ENCODE data around the gene COX17. TPM values are rescaled to one million over a fixed set of nuclear protein-coding genes. Genes with fewer than 3 reads are reported as not detected.

The COX17 gene
- total RNA-seq, 4 donors from 2014 or later = 3.1 to 56.5 (median 23.1) TPM

DNA sequence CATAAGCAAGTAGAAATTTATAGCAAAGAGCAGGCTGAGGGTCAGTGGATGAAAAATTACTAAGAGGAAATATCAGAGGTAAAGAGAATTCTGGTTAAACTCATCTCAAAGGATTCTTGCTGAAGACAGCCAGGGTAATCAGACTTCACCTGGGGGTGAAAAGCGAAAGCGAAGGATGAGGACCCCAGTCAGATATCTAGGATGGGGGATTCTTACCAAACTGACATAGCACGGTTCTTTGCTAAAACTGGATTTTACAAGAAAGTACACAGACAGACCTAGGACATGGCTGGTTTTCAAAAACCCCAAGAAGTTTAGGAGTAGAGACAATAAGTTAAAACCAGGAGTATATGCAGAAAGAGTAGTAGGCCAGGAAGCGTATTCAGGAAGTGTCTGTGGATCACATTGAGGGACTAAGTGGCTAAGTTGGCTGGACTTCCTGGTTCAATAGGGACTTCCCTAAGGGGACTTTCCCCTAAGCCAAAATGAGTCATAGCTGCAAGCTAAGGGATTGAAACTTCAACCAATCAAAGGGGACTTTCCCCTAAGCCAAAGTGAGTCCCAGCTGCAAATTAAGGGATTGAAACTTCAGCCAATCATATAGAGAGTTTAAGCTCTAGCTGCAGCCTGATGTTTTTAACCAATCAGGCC, 23.2 kb upstream of the COX17 start:
- Histone ChIP-seq H3K36me3 (no peaks in the 10 kb centered on the region), H3K27ac (no peak overlapping the region), H3K9me3 (no peaks in the 10 kb centered on the region), H3K4me3 (no peak overlapping the region), H3K27me3 (no peaks in the 10 kb centered on the region), H3K4me1 (no peaks in the 10 kb centered on the region)
- TF ChIP-seq, protein P1, sequence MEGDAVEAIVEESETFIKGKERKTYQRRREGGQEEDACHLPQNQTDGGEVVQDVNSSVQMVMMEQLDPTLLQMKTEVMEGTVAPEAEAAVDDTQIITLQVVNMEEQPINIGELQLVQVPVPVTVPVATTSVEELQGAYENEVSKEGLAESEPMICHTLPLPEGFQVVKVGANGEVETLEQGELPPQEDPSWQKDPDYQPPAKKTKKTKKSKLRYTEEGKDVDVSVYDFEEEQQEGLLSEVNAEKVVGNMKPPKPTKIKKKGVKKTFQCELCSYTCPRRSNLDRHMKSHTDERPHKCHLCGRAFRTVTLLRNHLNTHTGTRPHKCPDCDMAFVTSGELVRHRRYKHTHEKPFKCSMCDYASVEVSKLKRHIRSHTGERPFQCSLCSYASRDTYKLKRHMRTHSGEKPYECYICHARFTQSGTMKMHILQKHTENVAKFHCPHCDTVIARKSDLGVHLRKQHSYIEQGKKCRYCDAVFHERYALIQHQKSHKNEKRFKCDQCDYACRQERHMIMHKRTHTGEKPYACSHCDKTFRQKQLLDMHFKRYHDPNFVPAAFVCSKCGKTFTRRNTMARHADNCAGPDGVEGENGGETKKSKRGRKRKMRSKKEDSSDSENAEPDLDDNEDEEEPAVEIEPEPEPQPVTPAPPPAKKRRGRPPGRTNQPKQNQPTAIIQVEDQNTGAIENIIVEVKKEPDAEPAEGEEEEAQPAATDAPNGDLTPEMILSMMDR (IDR thresholded peaks at IDR 0.05) = no peak
- TF ChIP-seq POLR2A (IDR thresholded peaks at IDR 0.05) = no peak
- intact Hi-C loops (cut with DNase I; ENCODE audit: low total_unique reads) = no loop called here
- no peak for DNase-seq

DNA sequence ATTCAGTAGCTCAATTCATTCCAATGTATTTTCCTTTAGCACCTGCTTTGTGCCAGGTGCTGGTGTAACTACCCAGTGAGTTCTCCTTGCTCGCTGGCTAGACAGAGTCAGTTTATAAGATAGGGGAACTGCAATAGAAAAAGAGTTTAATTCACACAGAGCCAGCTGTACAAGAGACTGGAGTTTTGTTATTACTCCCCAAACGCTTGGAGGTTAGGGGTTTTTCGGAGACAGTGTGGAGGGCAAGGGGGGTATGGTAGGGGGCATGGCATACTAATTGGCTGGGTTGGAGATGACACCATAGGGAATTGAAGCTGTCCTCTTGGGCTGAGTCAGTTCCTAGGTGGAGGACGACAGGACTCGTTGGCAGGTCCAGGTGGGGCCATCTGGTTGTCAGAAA, 20.2 kb upstream of the COX17 start:
- no peak for TF ChIP-seq POLR2A (IDR thresholded peaks at IDR 0.05)
- TF ChIP-seq, protein P1 (IDR thresholded peaks at IDR 0.05) = no peak
- H3K4me1 ChIP-seq = no peaks in the 10 kb centered on the region
- H3K4me3 ChIP-seq = no peak overlapping the region
- no peaks in the 10 kb centered on the region for H3K27me3 ChIP-seq
- H3K9me3 ChIP-seq = no peaks in the 10 kb centered on the region
- DNase-seq = no peak
- intact Hi-C loops (cut with DNase I; ENCODE audit: low total_unique reads) = no loop called here
- no peaks in the 10 kb centered on the region for H3K36me3 ChIP-seq
- no peak overlapping the region for H3K27ac ChIP-seq

DNA sequence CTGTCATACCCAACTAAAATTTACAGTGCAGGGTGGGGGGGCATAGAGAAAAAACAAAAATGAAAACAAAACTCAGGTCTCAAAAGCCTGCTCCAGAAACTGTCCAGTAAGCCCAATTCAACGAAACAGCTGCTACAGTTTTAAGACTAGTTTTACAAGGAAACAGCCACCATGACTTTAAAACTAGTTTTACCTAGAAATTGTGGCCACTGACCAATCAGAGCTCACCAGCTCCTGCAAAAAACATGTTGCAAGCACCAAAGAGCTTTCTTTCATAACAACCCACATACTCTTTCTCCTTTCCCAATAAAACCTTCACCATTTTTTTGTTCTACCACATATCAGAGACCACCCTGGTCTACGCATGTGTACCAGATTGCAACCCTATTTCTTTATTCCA, 18.3 kb upstream of the COX17 start:
- Histone ChIP-seq H3K4me1 (no peaks in the 10 kb centered on the region), H3K4me3 (no peak overlapping the region), H3K36me3 (no peaks in the 10 kb centered on the region), H3K27me3 (no peaks in the 10 kb centered on the region), H3K27ac (no peak overlapping the region), H3K9me3 (no peaks in the 10 kb centered on the region)
- no peak for TF ChIP-seq POLR2A (IDR thresholded peaks at IDR 0.05)
- TF ChIP-seq, protein P1 (IDR thresholded peaks at IDR 0.05) = no peak
- intact Hi-C loops (cut with DNase I; ENCODE audit: low total_unique reads) = no loop called here
- DNase-seq = no peak

DNA sequence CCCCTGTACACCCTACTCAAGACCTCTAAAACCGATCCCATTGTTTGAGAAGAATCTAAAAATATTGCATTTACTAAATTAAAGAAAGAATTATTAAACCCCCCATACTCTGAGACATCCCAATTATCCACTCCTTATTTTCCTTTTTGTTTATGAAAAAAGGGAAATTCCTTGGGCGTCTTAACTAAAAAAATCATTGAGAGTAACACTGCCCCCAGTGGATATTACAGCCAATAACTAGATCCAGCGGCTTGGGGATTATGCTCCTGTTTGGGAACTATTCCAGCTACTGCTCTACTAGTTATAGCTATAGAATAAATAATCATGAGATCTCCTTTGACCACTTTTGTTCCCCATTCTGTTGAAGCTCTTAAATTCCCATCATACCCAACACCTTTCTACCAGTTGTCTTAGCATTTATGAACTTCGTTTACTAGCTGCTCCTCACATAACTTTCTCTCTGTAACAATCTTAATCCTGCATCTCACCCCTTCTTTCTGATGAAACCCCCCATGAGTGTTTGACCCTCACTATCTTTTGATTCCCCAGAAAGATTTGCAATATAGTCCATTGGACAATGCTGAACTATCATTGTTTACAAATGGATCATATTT, 12.9 kb upstream of the COX17 start:
- no peak overlapping the region for H3K27ac ChIP-seq
- no peak overlapping the region for H3K4me3 ChIP-seq
- no peak for DNase-seq
- no peaks in the 10 kb centered on the region for H3K36me3 ChIP-seq
- TF ChIP-seq, protein P1 (IDR thresholded peaks at IDR 0.05) = peak in 2 of 4 experiments; percentile 22 to 27
- TF ChIP-seq POLR2A (IDR thresholded peaks at IDR 0.05) = no peak
- intact Hi-C loops (cut with DNase I; ENCODE audit: low total_unique reads) = no loop called here
- H3K9me3 ChIP-seq = no peaks in the 10 kb centered on the region
- H3K27me3 ChIP-seq = no peaks in the 10 kb centered on the region
- H3K4me1 ChIP-seq = no peaks in the 10 kb centered on the region

DNA sequence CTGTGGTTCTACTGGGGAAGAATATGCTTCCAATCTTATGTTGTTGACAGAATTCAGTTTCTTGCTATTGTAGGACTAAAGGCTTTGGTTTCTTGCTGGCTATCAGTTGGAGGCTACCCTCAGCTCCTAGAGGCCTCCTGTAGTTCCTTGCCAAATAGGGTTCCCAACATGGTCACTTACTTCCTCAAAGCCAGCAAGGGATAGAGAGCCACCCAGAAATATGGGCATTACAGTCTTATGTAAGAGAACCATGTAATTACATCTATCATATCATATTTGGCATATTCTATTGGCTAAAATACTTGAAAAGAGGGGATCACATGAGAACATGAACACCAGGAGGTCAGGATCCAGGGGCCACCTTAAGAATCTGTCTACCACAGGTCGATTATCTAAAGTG, 6.2 kb upstream of the COX17 start:
- intact Hi-C loops (cut with DNase I; ENCODE audit: low total_unique reads) = no loop called here
- no peaks in the 10 kb centered on the region for H3K27me3 ChIP-seq

More for the DNA sequence above, 6.2 kb upstream of the COX17 start:
- Histone ChIP-seq H3K4me3 (no peak overlapping the region), H3K27ac (no peak overlapping the region), H3K9me3 (no peaks in the 10 kb centered on the region), H3K36me3 (no peaks in the 10 kb centered on the region), H3K4me1 (no peaks in the 10 kb centered on the region)
- TF ChIP-seq POLR2A (IDR thresholded peaks at IDR 0.05) = no peak
- TF ChIP-seq, protein P1 (IDR thresholded peaks at IDR 0.05) = no peak
- DNase-seq = no peak

Measured in uterus (tissue), 4 donors.